ENCODE measurements around the gene HSPB1.
"Not testable (repeated sequence)": the region's sequence is repeated elsewhere in the genome, so short reads cannot be mapped to it uniquely, and the experiment has no call there.

HSPB1 gene

DNA sequence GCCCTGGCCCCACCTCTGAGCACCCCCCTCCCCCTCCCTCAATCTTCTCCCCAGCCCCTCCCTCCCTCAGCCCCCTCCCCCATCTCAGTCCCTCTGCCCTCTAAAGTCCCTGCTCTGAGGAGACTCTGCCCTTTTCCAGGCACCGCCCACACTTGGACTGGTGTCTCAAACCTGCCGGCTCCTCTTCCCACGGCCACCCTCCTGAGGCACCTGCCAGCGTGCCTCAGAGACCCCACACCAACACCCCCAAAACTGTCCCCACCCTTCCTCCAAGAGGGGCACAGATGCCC lies 34.6 kb upstream of the HSPB1 start:
- Histone ChIP-seq H3K36me3 (replicated peaks) (no peaks in the 10 kb centered on the region), H3K4me3 (ENCODE audit: low read depth, low read length) (no peak overlapping the region), H3K27me3 (replicated peaks) (peaks cover 30% of the 10 kb centered on the region), H3K27ac (no peak overlapping the region)
- in situ Hi-C loops (cut with HindIII; ENCODE audit: low pct_ligation_motif_present, low sequenced_read_pairs), result no loop called here
- no peak for DNase-seq
- no peak for TF ChIP-seq CTCF (IDR thresholded peaks at IDR 0.05; ENCODE audit: low read depth, low read length, missing control alignments)

- no peaks in the 10 kb centered on the region for H3K36me3 ChIP-seq (replicated peaks)
- in situ Hi-C loops (cut with HindIII; ENCODE audit: low pct_ligation_motif_present, low sequenced_read_pairs), result no loop called here
- no peak overlapping the region for H3K27ac ChIP-seq
- H3K4me3 ChIP-seq (ENCODE audit: low read depth, low read length), result no peak overlapping the region
- no peak for DNase-seq
- H3K27me3 ChIP-seq (replicated peaks), result peaks cover 34% of the 10 kb centered on the region
- TF ChIP-seq CTCF (IDR thresholded peaks at IDR 0.05; ENCODE audit: low read depth, low read length, missing control alignments), result no peak
Measured at GRCh38 chr7:76268376-76268775, 34.1 kb upstream of the HSPB1 start.

GRCh38 chr7:76269895-76270294 lies 32.6 kb upstream of the HSPB1 start:
- TF ChIP-seq CTCF (IDR thresholded peaks at IDR 0.05; ENCODE audit: low read depth, low read length, missing control alignments), result no peak
- DNase-seq, result no peak
- H3K27me3 ChIP-seq (replicated peaks), result peaks cover 43% of the 10 kb centered on the region
- H3K27ac ChIP-seq, result no peak overlapping the region
- in situ Hi-C loops (cut with HindIII; ENCODE audit: low pct_ligation_motif_present, low sequenced_read_pairs), result no loop called here
- H3K4me3 ChIP-seq (ENCODE audit: low read depth, low read length), result no peak overlapping the region
- H3K36me3 ChIP-seq (replicated peaks), result no peaks in the 10 kb centered on the region

- H3K27me3 ChIP-seq (replicated peaks), result peaks cover 43% of the 10 kb centered on the region
- in situ Hi-C loops (cut with HindIII; ENCODE audit: low pct_ligation_motif_present, low sequenced_read_pairs); H3K27ac ChIP-seq; DNase-seq; H3K4me3 ChIP-seq (ENCODE audit: low read depth, low read length); H3K36me3 ChIP-seq (replicated peaks): not testable (repeated sequence)
Measured at GRCh38 chr7:76271384-76271783, 31.1 kb upstream of the HSPB1 start.

DNA sequence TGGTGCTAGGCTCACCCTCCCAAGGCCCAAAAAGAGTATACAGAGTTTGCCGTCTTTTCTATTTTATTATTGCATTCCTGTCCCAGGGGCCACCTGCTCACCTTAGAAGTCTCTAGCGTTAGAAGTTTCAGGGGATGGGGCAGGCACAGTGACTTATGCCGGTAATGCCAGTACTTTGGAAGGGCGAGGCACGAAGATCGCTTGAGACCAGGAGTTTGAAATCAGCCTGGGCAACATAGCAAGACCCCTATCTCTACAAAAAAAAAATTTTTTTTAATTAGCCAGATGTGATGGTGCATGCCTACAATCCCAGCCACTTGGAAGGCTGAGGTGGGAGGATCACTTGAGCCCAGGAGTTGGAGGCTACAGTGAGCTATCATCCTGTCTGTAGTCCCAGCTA lies 30.3 kb upstream of the HSPB1 start:
- no peak for DNase-seq
- H3K4me3 ChIP-seq (ENCODE audit: low read depth, low read length), result no peak overlapping the region
- no peak overlapping the region for H3K27ac ChIP-seq
- in situ Hi-C loops (cut with HindIII; ENCODE audit: low pct_ligation_motif_present, low sequenced_read_pairs), result no loop called here
- TF ChIP-seq CTCF (IDR thresholded peaks at IDR 0.05; ENCODE audit: low read depth, low read length, missing control alignments), result no peak
- peaks cover 37% of the 10 kb centered on the region for H3K27me3 ChIP-seq (replicated peaks)
- H3K36me3 ChIP-seq (replicated peaks), result no peaks in the 10 kb centered on the region

GRCh38 chr7:76272851-76273497 lies 29.5 kb upstream of the HSPB1 start:
- no peak overlapping the region for H3K4me3 ChIP-seq (ENCODE audit: low read depth, low read length)
- H3K36me3 ChIP-seq (replicated peaks), result no peaks in the 10 kb centered on the region
- in situ Hi-C loops (cut with HindIII; ENCODE audit: low pct_ligation_motif_present, low sequenced_read_pairs), result no loop called here
- H3K27ac ChIP-seq, result no peak overlapping the region
- peaks cover 33% of the 10 kb centered on the region for H3K27me3 ChIP-seq (replicated peaks)
- no peak for TF ChIP-seq CTCF (IDR thresholded peaks at IDR 0.05; ENCODE audit: low read depth, low read length, missing control alignments)
- DNase-seq, result no peak
